ENCODE data around the gene SPN. TPM values are rescaled to one million over a fixed set of nuclear protein-coding genes. Genes with fewer than 3 reads are reported as not detected.
"Not testable (repeated sequence)": the region's sequence is repeated elsewhere in the genome, so short reads cannot be mapped to it uniquely, and the experiment has no call there.

Gene SPN
- polyA plus RNA-seq, 3 donors from 2014 or later, result 231 to 632 (median 323) TPM

GRCh38 chr16:29694384-29695195 is 31.5 kb downstream of the SPN start:
- no peak for DNase-seq
- Mint-ChIP-seq H3K36me3 (no peaks in the 10 kb centered on the region), H3K4me3 (no peak overlapping the region), H3K4me1 (peaks cover 6 to 12% of the 10 kb centered on the region in 2 donors), H3K27me3 (ENCODE audit: low read depth in 3 of 3) (peaks cover 0 to 7% (median 4%) of the 10 kb centered on the region in 3 donors), H3K27ac (no peak overlapping the region), H3K9me3 (no peaks in the 10 kb centered on the region)

GRCh38 chr16:29695675-29696074 is 32.6 kb downstream of the SPN start:
- not testable (repeated sequence) for H3K9me3 Mint-ChIP-seq; DNase-seq; H3K4me3 Mint-ChIP-seq; H3K27me3 Mint-ChIP-seq (ENCODE audit: low read depth in 3 of 3); H3K27ac Mint-ChIP-seq; H3K36me3 Mint-ChIP-seq
- peaks cover 10 to 12% of the 10 kb centered on the region in 2 donors for H3K4me1 Mint-ChIP-seq

GRCh38 chr16:29696881-29697331 is 33.9 kb downstream of the SPN start:
- Mint-ChIP-seq H3K27me3 (ENCODE audit: low read depth in 3 of 3) (peaks cover under 1 to 9% (median 3%) of the 10 kb centered on the region in 3 donors), H3K27ac (peak overlapping the region in 1 of 6 donors; percentile 20), H3K4me1 (peaks cover 17 to 19% of the 10 kb centered on the region in 2 donors), H3K4me3 (no peak overlapping the region), H3K9me3 (no peaks in the 10 kb centered on the region), H3K36me3 (no peaks in the 10 kb centered on the region)
- no peak for DNase-seq

GRCh38 chr16:29697391-29697790 is 34.3 kb downstream of the SPN start:
- Mint-ChIP-seq H3K27ac (peak overlapping the region in 1 of 6 donors; percentile 20), H3K27me3 (ENCODE audit: low read depth in 3 of 3) (peaks cover 0 to 11% (median 5%) of the 10 kb centered on the region in 3 donors), H3K9me3 (no peaks in the 10 kb centered on the region), H3K36me3 (no peaks in the 10 kb centered on the region), H3K4me3 (no peak overlapping the region), H3K4me1 (peaks cover 21 to 23% of the 10 kb centered on the region in 2 donors)
- DNase-seq, result no peak

- DNase-seq, result no peak
- H3K9me3 Mint-ChIP-seq, result no peaks in the 10 kb centered on the region
- no peak overlapping the region for H3K4me3 Mint-ChIP-seq
- peaks cover 27 to 30% of the 10 kb centered on the region in 2 donors for H3K4me1 Mint-ChIP-seq
- H3K27me3 Mint-ChIP-seq (ENCODE audit: low read depth in 3 of 3), result peaks cover 0 to 11% (median 5%) of the 10 kb centered on the region in 3 donors
- no peaks in the 10 kb centered on the region for H3K36me3 Mint-ChIP-seq
- peak overlapping the region in 1 of 6 donors; percentile 71 for H3K27ac Mint-ChIP-seq
Measured at GRCh38 chr16:29698042-29698441, 35.0 kb downstream of the SPN start.

- DNase-seq, result no peak
- Mint-ChIP-seq H3K4me1 (peaks cover 29 to 32% of the 10 kb centered on the region in 2 donors), H3K36me3 (no peaks in the 10 kb centered on the region), H3K27ac (peak overlapping the region in 1 of 6 donors; percentile 71), H3K27me3 (ENCODE audit: low read depth in 3 of 3) (peaks cover 0 to 11% (median 5%) of the 10 kb centered on the region in 3 donors), H3K9me3 (no peaks in the 10 kb centered on the region), H3K4me3 (peak overlapping the region in 1 of 5 donors; percentile 15)
Measured at GRCh38 chr16:29698484-29699323, 35.7 kb downstream of the SPN start.

GRCh38 chr16:29699324-29700219 is 36.5 kb downstream of the SPN start:
- peak overlapping the region in 1 of 5 donors; percentile 15 for H3K4me3 Mint-ChIP-seq

GRCh38 chr16:29700253-29700987 is 37.4 kb downstream of the SPN start:
- peaks cover 0 to 11% (median 5%) of the 10 kb centered on the region in 3 donors for H3K27me3 Mint-ChIP-seq (ENCODE audit: low read depth in 3 of 3)
- peak overlapping the region; percentile 67 to 92 (median 83) for H3K4me3 Mint-ChIP-seq
- H3K4me1 Mint-ChIP-seq, result peaks cover 32% of the 10 kb centered on the region in 2 donors
- H3K27ac Mint-ChIP-seq, result peak overlapping the region; percentile 85 to 97 (median 94)
- no peaks in the 10 kb centered on the region for H3K9me3 Mint-ChIP-seq
- H3K36me3 Mint-ChIP-seq, result no peaks in the 10 kb centered on the region
- DNase-seq, result peak; percentile 75 to 79 (median 78)

More at GRCh38 chr16:29699324-29700219, 36.5 kb downstream of the SPN start:
- no peak for DNase-seq
- Mint-ChIP-seq H3K27me3 (ENCODE audit: low read depth in 3 of 3) (peaks cover 0 to 11% (median 5%) of the 10 kb centered on the region in 3 donors), H3K4me1 (peaks cover 29 to 32% of the 10 kb centered on the region in 2 donors), H3K27ac (no peak overlapping the region), H3K9me3 (no peaks in the 10 kb centered on the region), H3K36me3 (no peaks in the 10 kb centered on the region)

GRCh38 chr16:29701214-29701555 is 38.1 kb downstream of the SPN start:
- peaks cover 32% of the 10 kb centered on the region in 2 donors for H3K4me1 Mint-ChIP-seq
- peaks cover 0 to 9% (median 5%) of the 10 kb centered on the region in 3 donors for H3K27me3 Mint-ChIP-seq (ENCODE audit: low read depth in 3 of 3)
- DNase-seq, result no peak
- H3K9me3 Mint-ChIP-seq, result no peaks in the 10 kb centered on the region
- no peaks in the 10 kb centered on the region for H3K36me3 Mint-ChIP-seq
- H3K27ac Mint-ChIP-seq, result peak overlapping the region; percentile 93 to 98 (median 95)
- peak overlapping the region in 4 of 5 donors; percentile 33 to 92 (median 74) for H3K4me3 Mint-ChIP-seq

GRCh38 chr16:29702269-29702668 is 39.2 kb downstream of the SPN start:
- Mint-ChIP-seq H3K27ac (peak overlapping the region; percentile 93 to 98 (median 95)), H3K4me3 (peak overlapping the region; percentile 65 to 92 (median 79)), H3K36me3 (no peaks in the 10 kb centered on the region), H3K4me1 (peaks cover 32% of the 10 kb centered on the region in 2 donors), H3K9me3 (no peaks in the 10 kb centered on the region), H3K27me3 (ENCODE audit: low read depth in 3 of 3) (peaks cover 0 to 9% (median 5%) of the 10 kb centered on the region in 3 donors)
- peak in 2 of 3 donors; percentile 65 to 74 for DNase-seq

- peaks cover 33 to 35% of the 10 kb centered on the region in 2 donors for H3K4me1 Mint-ChIP-seq
- no peaks in the 10 kb centered on the region for H3K36me3 Mint-ChIP-seq
- peak overlapping the region in 3 of 6 donors; percentile 50 to 88 (median 78) for H3K27ac Mint-ChIP-seq
- no peak overlapping the region for H3K4me3 Mint-ChIP-seq
- no peak for DNase-seq
- H3K27me3 Mint-ChIP-seq (ENCODE audit: low read depth in 3 of 3), result peaks cover 0 to 12% (median 5%) of the 10 kb centered on the region in 3 donors
- H3K9me3 Mint-ChIP-seq, result no peaks in the 10 kb centered on the region
Measured at GRCh38 chr16:29705030-29705429, 42.0 kb downstream of the SPN start.

GRCh38 chr16:29707160-29707559 is 44.1 kb downstream of the SPN start:
- H3K4me3 Mint-ChIP-seq; H3K9me3 Mint-ChIP-seq; H3K27ac Mint-ChIP-seq; DNase-seq; H3K36me3 Mint-ChIP-seq; H3K27me3 Mint-ChIP-seq (ENCODE audit: low read depth in 3 of 3): not testable (repeated sequence)
- H3K4me1 Mint-ChIP-seq, result peaks cover 20 to 23% of the 10 kb centered on the region in 2 donors

Measured in immature natural killer cell (primary cell).